ENCODE data around the gene EHBP1.
A peak's percentile ranks its signal among the peaks of the same experiment; 100 is the strongest.
"Not testable (repeated sequence)": the region's sequence is repeated elsewhere in the genome, so short reads cannot be mapped to it uniquely, and the experiment has no call there.

Gene EHBP1

GRCh38 chr2:62705859-62706720 is 577 bp downstream of the EHBP1 start:
- no peak for DNase-seq (ENCODE audit: low read depth)

GRCh38 chr2:62706721-62707521 is 1.4 kb downstream of the EHBP1 start:
- DNase-seq (ENCODE audit: low read depth): no peak

GRCh38 chr2:62708751-62709150 is 3.2 kb downstream of the EHBP1 start:
- no peak for DNase-seq (ENCODE audit: low read depth)

- no peak for DNase-seq (ENCODE audit: low read depth)
These were observed 6.5 kb downstream of the EHBP1 start for GRCh38 chr2:62711832-62712494.

- DNase-seq (ENCODE audit: low read depth): not testable (repeated sequence)
These were observed 7.7 kb downstream of the EHBP1 start for GRCh38 chr2:62713196-62713595.

- no peak for DNase-seq (ENCODE audit: low read depth)
These were observed 8.3 kb downstream of the EHBP1 start for GRCh38 chr2:62713837-62714236.

GRCh38 chr2:62716768-62717167 is 11.3 kb downstream of the EHBP1 start:
- no peak for DNase-seq (ENCODE audit: low read depth)

GRCh38 chr2:62717503-62718081 is 12.1 kb downstream of the EHBP1 start:
- no peak for DNase-seq (ENCODE audit: low read depth)

- no peak for DNase-seq (ENCODE audit: low read depth)
These were observed 12.8 kb downstream of the EHBP1 start for GRCh38 chr2:62718225-62718822.

- no peak for DNase-seq (ENCODE audit: low read depth)
These were observed 14.2 kb downstream of the EHBP1 start for GRCh38 chr2:62719757-62720156.

- no peak for DNase-seq (ENCODE audit: low read depth)
These were observed 17.2 kb downstream of the EHBP1 start for GRCh38 chr2:62722679-62723078.

GRCh38 chr2:62723253-62723652 is 17.7 kb downstream of the EHBP1 start:
- DNase-seq (ENCODE audit: low read depth): no peak

GRCh38 chr2:62724106-62724505 is 18.6 kb downstream of the EHBP1 start:
- DNase-seq (ENCODE audit: low read depth): no peak

GRCh38 chr2:62724886-62725711 is 19.6 kb downstream of the EHBP1 start:
- peak; percentile 3 for DNase-seq (ENCODE audit: low read depth)

- no peak for DNase-seq (ENCODE audit: low read depth)
These were observed 20.2 kb downstream of the EHBP1 start for GRCh38 chr2:62725712-62726055.

GRCh38 chr2:62727259-62727867 is 21.9 kb downstream of the EHBP1 start:
- DNase-seq (ENCODE audit: low read depth): no peak

GRCh38 chr2:62727876-62728566 is 22.5 kb downstream of the EHBP1 start:
- DNase-seq (ENCODE audit: low read depth): no peak

GRCh38 chr2:62731275-62731674 is 25.8 kb downstream of the EHBP1 start:
- DNase-seq (ENCODE audit: low read depth): no peak

- DNase-seq (ENCODE audit: low read depth): no peak
These were observed 26.8 kb downstream of the EHBP1 start for GRCh38 chr2:62732262-62732777.

- no peak for DNase-seq (ENCODE audit: low read depth)
These were observed 28.0 kb downstream of the EHBP1 start for GRCh38 chr2:62733546-62733945.
